Measurements from ENCODE around the gene SGCA. TPM values are rescaled to one million over a fixed set of nuclear protein-coding genes. Genes with fewer than 3 reads are reported as not detected.
A peak's percentile ranks its signal among the peaks of the same experiment; 100 is the strongest.

SGCA gene
- total and polyA plus RNA-seq, 9 of the 15 experiments (the other 6 are each of a cell fraction or from before 2014, with no cell fraction given) = not detected

GRCh38 chr17:50210240-50211225 is 44.7 kb downstream of the SGCA start (continued):
- TF ChIP-seq GATAD2A (IDR thresholded peaks at IDR 0.05) = 0 out of 2 replicates have a peak, but pooled peaks have one; percentile 27
- no peak for TF ChIP-seq MECOM (CRISPR knock-in tag; IDR thresholded peaks at IDR 0.05)
- TF ChIP-seq ZNF175 (CRISPR knock-in tag; IDR thresholded peaks at IDR 0.05; ENCODE audit: low read depth) = no peak
- TF ChIP-seq ZNF407 (IDR thresholded peaks at IDR 0.05; ENCODE audit: low read depth) = no peak
- no peak for TF ChIP-seq HOXB6 (CRISPR knock-in tag; IDR thresholded peaks at IDR 0.05; ENCODE audit: borderline replicate concordance)
- peak in 1 of 2 experiments; percentile 20; a peak in 1 of 4 replicates for TF ChIP-seq MLLT1 (IDR thresholded peaks at IDR 0.05)
- no peak for TF ChIP-seq CBFB (CRISPR knock-in tag; IDR thresholded peaks at IDR 0.05)
- no peak for TF ChIP-seq ZNF512 (tag; IDR thresholded peaks at IDR 0.05)
- no peak for TF ChIP-seq NR4A1 (CRISPR knock-in tag; IDR thresholded peaks at IDR 0.05)
- TF ChIP-seq NR4A1 (tag; IDR thresholded peaks at IDR 0.05) = 0 out of 2 replicates have a peak, but pooled peaks have one; percentile 23
- TF ChIP-seq DDX20 (tag; IDR thresholded peaks at IDR 0.05; ENCODE audit: low read depth) = no peak
- no peak for TF ChIP-seq CSDE1 (IDR thresholded peaks at IDR 0.05)
- no peak for TF ChIP-seq FIP1L1 (IDR thresholded peaks at IDR 0.05; ENCODE audit: low read depth, low read length, poor library complexity, severe bottlenecking)
- no peak for TF ChIP-seq ZBTB8A (IDR thresholded peaks at IDR 0.05; ENCODE audit: partially characterized antibody)
